Measurements from ENCODE around the gene IFT88.

Gene IFT88

DNA sequence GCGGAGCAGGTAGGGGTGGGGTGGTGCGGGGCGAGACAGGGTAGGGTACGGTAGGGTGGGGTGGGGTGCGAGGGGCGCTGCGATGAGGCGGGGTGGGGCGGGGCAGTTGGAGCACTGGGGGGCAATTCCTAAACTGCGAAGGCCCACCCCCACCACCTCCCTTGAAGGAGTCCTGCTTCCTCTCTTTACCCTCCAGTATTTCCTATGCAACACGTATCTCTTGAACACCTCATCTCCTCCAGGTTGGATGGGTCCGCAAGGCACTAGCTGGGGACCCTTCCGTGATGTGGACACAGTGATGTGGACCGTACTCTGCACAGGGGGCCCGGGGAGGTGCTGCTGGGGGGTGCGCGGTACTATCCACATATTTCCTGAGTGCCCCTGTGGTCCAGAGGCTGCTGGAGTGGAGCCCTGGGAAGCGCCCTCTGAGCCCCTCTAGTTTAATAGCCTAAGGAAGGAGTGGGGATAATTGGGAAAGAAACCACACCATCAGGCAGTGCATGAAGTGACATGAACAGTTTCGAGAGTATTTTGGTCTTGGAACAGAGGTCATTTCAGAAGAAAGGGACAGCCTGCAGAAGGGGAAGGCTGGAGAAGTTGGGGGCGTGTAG is 137.6 kb downstream of the IFT88 start:
- TF ChIP-seq ZFX (IDR thresholded peaks at IDR 0.05) = no peak
- TF ChIP-seq, protein P1, sequence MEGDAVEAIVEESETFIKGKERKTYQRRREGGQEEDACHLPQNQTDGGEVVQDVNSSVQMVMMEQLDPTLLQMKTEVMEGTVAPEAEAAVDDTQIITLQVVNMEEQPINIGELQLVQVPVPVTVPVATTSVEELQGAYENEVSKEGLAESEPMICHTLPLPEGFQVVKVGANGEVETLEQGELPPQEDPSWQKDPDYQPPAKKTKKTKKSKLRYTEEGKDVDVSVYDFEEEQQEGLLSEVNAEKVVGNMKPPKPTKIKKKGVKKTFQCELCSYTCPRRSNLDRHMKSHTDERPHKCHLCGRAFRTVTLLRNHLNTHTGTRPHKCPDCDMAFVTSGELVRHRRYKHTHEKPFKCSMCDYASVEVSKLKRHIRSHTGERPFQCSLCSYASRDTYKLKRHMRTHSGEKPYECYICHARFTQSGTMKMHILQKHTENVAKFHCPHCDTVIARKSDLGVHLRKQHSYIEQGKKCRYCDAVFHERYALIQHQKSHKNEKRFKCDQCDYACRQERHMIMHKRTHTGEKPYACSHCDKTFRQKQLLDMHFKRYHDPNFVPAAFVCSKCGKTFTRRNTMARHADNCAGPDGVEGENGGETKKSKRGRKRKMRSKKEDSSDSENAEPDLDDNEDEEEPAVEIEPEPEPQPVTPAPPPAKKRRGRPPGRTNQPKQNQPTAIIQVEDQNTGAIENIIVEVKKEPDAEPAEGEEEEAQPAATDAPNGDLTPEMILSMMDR (conservative IDR thresholded peaks at IDR 0.05) = no peak
- H3K27ac ChIP-seq = no peak overlapping the region

DNA sequence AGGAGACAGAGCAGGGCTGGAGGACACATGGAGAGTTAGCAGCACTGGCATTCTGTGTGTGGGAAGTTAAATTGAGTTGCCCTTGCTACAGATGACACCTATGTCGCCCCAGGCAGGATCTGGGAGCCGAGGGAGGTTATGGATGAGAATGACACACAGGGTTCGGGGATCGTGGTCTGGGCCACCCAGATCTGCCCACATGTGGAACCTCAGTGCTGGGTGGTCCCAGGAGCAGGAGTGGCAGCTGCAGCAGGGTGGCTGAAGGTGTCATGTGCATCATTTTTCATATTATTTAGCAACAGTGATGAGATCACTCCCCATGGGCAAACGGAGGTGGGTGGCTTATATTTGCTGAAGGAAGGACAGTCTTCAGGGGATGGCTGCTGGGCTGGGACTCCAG is 139.7 kb downstream of the IFT88 start:
- TF ChIP-seq ZFX (IDR thresholded peaks at IDR 0.05) = no peak
- TF ChIP-seq, protein P1 (conservative IDR thresholded peaks at IDR 0.05) = no peak
- H3K27ac ChIP-seq = no peak overlapping the region

DNA sequence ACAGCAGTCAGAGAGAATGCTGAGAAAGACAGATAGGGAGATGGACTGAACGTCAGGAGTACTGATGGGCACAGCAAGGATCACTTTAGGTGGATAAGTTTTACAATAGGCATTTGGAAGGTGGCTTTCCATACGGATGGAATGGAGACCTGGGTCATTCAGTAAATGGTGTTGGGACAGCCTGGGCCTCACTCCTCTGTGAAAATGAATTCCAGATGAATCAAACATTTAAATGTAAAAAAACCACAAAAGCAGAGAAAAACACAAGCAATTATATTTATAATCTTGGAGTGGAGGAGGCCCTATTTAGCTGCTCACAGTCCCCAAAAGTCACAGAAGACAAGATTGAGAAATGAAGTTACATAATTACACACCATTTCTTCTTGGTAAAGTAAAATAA is 141.3 kb downstream of the IFT88 start:
- no peak overlapping the region for H3K27ac ChIP-seq
- TF ChIP-seq ZFX (IDR thresholded peaks at IDR 0.05) = no peak
- TF ChIP-seq, protein P1 (conservative IDR thresholded peaks at IDR 0.05) = no peak

DNA sequence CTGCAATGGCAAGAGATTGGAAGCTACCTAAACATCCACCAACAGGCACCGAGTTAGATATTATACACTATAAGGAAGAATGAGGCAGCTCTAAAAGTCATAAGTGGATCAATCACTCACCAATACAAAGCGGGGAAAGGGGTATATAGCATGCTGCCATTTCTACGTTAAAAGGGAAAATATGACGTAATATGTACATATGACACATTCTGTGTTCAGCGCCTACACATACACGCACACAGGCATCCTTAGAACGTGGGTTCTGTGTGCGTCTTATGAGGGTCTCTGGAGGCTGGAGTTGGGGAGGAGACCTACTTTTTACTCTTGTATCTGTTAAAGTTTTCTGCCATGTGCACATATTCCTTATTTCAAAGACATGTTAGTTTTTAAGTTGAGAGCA is 142.4 kb downstream of the IFT88 start:
- no peak for TF ChIP-seq ZFX (IDR thresholded peaks at IDR 0.05)
- TF ChIP-seq, protein P1 (conservative IDR thresholded peaks at IDR 0.05) = no peak
- H3K27ac ChIP-seq = no peak overlapping the region

DNA sequence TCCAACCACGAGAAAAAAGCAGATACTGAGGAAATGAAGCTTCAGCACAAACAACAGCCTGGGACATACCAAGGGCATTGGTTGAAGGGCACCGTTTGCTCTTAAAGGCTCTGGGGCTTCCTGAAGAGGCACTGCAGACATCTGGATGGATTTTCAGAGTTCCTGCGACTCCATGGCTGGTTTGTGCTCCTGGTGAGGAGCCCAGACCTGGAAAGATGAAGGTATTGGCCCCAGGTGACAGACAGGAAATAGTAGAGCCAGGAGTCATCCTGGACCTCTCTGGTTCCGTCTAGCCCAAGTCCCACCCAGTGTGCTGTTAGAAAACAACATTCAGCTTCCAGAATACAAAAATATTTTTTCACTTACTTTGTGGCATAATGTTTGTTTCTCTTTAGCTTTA is 142.8 kb downstream of the IFT88 start:
- no peak for TF ChIP-seq ZFX (IDR thresholded peaks at IDR 0.05)
- TF ChIP-seq, protein P1 (conservative IDR thresholded peaks at IDR 0.05) = no peak
- H3K27ac ChIP-seq = no peak overlapping the region

DNA sequence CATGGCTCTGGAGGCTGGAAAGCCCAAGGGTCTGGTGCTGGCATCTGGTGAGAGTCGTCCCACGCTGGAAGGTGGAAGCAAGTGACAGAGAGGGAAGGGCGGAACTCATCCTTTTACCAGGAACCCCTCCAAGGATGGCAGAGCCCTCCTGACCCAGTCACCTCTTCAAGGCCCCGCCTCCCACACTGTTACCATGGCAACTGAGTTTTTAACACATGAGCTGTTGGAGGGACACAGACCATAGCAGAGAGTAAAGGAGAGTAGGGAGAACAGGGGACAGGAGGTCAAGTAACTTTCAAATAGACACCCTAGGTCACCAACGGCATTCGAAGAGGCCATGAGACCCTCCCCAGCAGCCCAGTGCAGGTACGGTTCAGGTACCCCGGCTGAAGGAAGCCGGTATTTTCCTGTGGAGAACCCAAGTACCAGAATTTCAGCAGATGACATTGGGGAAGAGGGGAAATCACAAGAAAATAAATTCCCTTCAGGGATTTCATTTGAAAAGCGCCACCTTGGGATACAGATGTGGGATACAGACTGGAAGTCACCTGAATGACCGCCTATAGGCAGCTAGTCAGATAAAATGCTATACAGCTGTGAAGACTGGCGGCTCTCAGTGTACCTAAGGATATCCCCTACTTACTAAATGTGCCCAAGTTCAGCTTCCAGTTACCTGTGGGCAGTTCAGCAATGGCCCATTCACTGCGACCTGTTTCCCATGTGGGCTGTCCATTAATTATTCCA is 144.5 kb downstream of the IFT88 start:
- TF ChIP-seq, protein P1 (conservative IDR thresholded peaks at IDR 0.05) = no peak
- TF ChIP-seq ZFX (IDR thresholded peaks at IDR 0.05) = no peak
- H3K27ac ChIP-seq = no peak overlapping the region

DNA sequence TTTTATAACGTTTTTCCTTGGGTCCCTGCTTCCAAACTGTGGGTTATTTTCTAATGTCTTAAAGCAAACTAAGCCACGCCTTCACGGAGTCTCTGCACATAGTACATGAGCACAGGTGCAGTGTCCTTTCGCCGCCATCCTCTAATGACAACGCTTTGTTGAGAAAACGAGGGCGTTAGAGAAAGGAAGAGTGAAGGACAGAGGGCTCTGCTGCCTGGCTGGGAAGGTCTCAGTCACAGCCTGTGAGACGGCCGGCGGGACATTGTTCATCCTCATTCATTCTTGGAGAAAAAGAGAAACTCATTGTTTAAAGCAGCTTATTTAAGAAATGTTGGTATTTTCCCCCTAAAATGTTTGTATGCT is 146.0 kb downstream of the IFT88 start:
- TF ChIP-seq, protein P1 (conservative IDR thresholded peaks at IDR 0.05) = no peak
- no peak for TF ChIP-seq ZFX (IDR thresholded peaks at IDR 0.05)
- H3K27ac ChIP-seq = no peak overlapping the region

Data from C4-2B (cell line).